ENCODE data around the gene MAP7.

Gene MAP7

GRCh38 chr6:136550330-136551071 is at the start of gene MAP7:
MAP7 (minus strand) TSS chr6:136550422; CDS start chr6:136550408, 14 bp downstream.
- TF ChIP-seq, protein P1, sequence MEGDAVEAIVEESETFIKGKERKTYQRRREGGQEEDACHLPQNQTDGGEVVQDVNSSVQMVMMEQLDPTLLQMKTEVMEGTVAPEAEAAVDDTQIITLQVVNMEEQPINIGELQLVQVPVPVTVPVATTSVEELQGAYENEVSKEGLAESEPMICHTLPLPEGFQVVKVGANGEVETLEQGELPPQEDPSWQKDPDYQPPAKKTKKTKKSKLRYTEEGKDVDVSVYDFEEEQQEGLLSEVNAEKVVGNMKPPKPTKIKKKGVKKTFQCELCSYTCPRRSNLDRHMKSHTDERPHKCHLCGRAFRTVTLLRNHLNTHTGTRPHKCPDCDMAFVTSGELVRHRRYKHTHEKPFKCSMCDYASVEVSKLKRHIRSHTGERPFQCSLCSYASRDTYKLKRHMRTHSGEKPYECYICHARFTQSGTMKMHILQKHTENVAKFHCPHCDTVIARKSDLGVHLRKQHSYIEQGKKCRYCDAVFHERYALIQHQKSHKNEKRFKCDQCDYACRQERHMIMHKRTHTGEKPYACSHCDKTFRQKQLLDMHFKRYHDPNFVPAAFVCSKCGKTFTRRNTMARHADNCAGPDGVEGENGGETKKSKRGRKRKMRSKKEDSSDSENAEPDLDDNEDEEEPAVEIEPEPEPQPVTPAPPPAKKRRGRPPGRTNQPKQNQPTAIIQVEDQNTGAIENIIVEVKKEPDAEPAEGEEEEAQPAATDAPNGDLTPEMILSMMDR (IDR thresholded peaks at IDR 0.05; ENCODE audit: low read depth, low read length): peak; percentile 50
- TF ChIP-seq POLR2A (IDR thresholded peaks at IDR 0.05; ENCODE audit: extremely low read depth, insufficient read length) (no peak), MAX (IDR thresholded peaks at IDR 0.05; ENCODE audit: low read depth, low read length) (no peak), MYC (IDR thresholded peaks at IDR 0.05; ENCODE audit: low read depth, low read length) (no peak)
- peak within 1 kb of the TSS; percentile 39 for H3K4me3 ChIP-seq (ENCODE audit: low read depth, low read length)
- peak; percentile 60 for DNase-seq (ENCODE audit: low read depth)

DNA sequence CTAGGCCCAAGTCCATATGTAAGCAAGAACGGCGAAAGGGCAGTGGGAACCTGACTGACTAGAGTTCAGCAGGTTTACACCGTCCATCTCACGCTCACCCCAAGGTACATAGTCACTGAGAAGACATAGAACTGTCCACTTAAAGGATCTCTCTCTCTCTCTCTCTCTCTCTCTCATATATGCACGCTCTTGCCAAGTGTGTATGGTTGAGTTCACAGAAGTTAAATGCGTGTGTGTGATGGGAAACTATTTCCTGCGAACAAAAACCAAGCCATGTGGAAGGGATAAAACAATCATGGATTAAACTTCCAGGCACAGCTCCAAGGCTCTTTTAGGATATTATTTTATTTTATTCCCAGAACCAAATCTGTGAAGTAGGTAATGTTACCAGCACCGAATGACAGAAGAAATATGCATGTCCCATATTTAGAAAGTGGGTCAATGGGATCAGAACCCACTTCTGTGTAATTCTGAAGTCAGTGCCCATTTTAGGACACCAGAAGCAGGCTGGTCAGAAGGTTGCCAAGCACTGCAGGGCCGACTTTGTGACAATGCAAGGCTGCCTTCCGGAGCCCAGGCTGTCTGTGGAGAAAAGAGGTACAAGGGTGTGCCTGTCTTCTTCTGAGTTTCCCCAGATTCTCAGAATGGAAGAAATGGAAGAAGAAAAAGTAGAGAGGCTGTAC is 49.2 kb upstream of the MAP7 start:
- DNase-seq (ENCODE audit: low read depth): no peak
- no peak overlapping the region for H3K4me3 ChIP-seq (ENCODE audit: low read depth, low read length)
- TF ChIP-seq POLR2A (IDR thresholded peaks at IDR 0.05; ENCODE audit: extremely low read depth, insufficient read length) (no peak), MYC (IDR thresholded peaks at IDR 0.05; ENCODE audit: low read depth, low read length) (no peak), MAX (IDR thresholded peaks at IDR 0.05; ENCODE audit: low read depth, low read length) (no peak)
- TF ChIP-seq, protein P1 (IDR thresholded peaks at IDR 0.05; ENCODE audit: low read depth, low read length): no peak

DNA sequence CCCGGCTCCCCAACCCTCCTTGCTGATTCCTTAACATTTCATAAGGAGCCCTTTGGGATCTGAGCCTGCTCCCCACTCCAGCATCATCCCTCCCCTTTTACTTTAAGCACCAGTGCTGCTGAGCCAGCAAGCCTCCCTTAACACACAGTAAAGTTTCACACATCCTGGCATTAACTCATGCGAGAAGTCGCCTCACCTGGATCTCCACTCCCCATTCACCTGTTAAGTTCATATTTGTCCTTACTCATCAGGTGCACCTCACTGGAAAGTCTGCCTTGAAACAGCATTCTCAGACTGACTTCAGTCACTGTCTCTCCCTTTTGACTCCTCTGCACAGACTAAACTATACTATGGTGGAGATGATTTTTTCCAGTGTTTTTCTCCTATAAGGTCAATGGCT is 47.8 kb upstream of the MAP7 start:
- no peak overlapping the region for H3K4me3 ChIP-seq (ENCODE audit: low read depth, low read length)
- TF ChIP-seq MAX (IDR thresholded peaks at IDR 0.05; ENCODE audit: low read depth, low read length): no peak
- TF ChIP-seq, protein P1 (IDR thresholded peaks at IDR 0.05; ENCODE audit: low read depth, low read length): no peak
- no peak for TF ChIP-seq MYC (IDR thresholded peaks at IDR 0.05; ENCODE audit: low read depth, low read length)
- TF ChIP-seq POLR2A (IDR thresholded peaks at IDR 0.05; ENCODE audit: extremely low read depth, insufficient read length): no peak
- no peak for DNase-seq (ENCODE audit: low read depth)

GRCh38 chr6:136594671-136595070 is 44.4 kb upstream of the MAP7 start:
- DNase-seq (ENCODE audit: low read depth): no peak
- H3K4me3 ChIP-seq (ENCODE audit: low read depth, low read length): no peak overlapping the region
- no peak for TF ChIP-seq MAX (IDR thresholded peaks at IDR 0.05; ENCODE audit: low read depth, low read length)
- no peak for TF ChIP-seq MYC (IDR thresholded peaks at IDR 0.05; ENCODE audit: low read depth, low read length)
- TF ChIP-seq, protein P1 (IDR thresholded peaks at IDR 0.05; ENCODE audit: low read depth, low read length): no peak
- TF ChIP-seq POLR2A (IDR thresholded peaks at IDR 0.05; ENCODE audit: extremely low read depth, insufficient read length): no peak

DNA sequence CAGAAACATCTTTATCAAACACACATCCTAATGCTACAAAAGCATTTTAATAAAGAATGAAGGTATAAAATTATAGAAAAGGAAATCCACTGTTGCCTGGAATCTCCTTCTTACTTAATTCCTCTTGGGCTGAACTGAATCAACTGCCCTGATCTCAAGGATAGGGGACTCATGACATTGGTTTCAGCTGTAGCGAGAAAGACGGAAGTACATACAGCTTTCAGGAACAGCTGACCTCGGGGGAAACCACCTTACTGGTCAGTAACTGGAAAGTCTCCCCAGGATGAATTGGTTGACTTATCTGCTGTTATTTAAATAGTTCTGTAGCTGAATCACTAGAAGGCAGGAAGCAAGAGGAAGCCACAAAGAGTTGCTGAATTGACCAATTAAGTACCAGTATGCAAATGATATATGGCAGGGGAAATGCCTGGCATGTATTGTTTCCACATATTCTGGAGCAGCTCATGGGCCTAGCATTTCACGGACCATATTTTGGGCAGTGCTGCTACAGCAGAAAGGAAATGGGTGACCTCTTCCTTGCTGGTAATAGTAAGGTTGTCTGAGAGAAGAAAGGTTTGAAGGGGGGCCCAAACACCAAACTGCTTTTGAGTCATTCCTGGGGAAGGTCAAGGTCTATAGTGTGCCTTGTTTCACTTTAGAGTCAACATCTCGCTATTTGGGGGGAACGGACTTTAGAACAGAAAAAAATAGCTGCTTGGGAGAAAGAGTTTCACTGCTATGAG is 43.7 kb upstream of the MAP7 start:
- peak; percentile 96 for DNase-seq (ENCODE audit: low read depth)
- peak overlapping the region; percentile 8 for H3K4me3 ChIP-seq (ENCODE audit: low read depth, low read length)
- peak; percentile 59 for TF ChIP-seq MAX (IDR thresholded peaks at IDR 0.05; ENCODE audit: low read depth, low read length)
- 0 out of 2 replicates have a peak, but pooled peaks have one; percentile 39 for TF ChIP-seq MYC (IDR thresholded peaks at IDR 0.05; ENCODE audit: low read depth, low read length)
- TF ChIP-seq, protein P1 (IDR thresholded peaks at IDR 0.05; ENCODE audit: low read depth, low read length): no peak

Data from NB4 (cell line).